GM10847 (cell line): ENCODE results near the gene DEXI.

Experiments
- POLR2A ChIP-seq: IDR thresholded peaks from 2 replicates; pipeline ENCODE4 v1.6.1; 2011; ENCODE audit not compliant: insufficient read length; ENCODE audit errors: extremely low read depth

DEXI gene

GRCh38 chr16:10976634-10977033, 34.4 kb upstream of the DEXI start:
- no peak for TF ChIP-seq POLR2A

GRCh38 chr16:10972819-10973464, 30.7 kb upstream of the DEXI start:
- no peak for TF ChIP-seq POLR2A

GRCh38 chr16:10972108-10972818, 30.0 kb upstream of the DEXI start:
- TF ChIP-seq POLR2A: no peak

GRCh38 chr16:10971560-10971961, 29.3 kb upstream of the DEXI start:
- TF ChIP-seq POLR2A: no peak

GRCh38 chr16:10970065-10970464, 27.8 kb upstream of the DEXI start:
- TF ChIP-seq POLR2A: no peak

- no peak for TF ChIP-seq POLR2A
Measured at GRCh38 chr16:10969615-10970014, 27.3 kb upstream of the DEXI start.

GRCh38 chr16:10968498-10968897, 26.2 kb upstream of the DEXI start:
- TF ChIP-seq POLR2A: no peak

GRCh38 chr16:10967986-10968385, 25.7 kb upstream of the DEXI start:
- no peak for TF ChIP-seq POLR2A

GRCh38 chr16:10966129-10966528, 23.9 kb upstream of the DEXI start:
- TF ChIP-seq POLR2A: no peak

- no peak for TF ChIP-seq POLR2A
Measured at GRCh38 chr16:10965440-10966061, 23.3 kb upstream of the DEXI start.

GRCh38 chr16:10964891-10965326, 22.6 kb upstream of the DEXI start:
- no peak for TF ChIP-seq POLR2A

- no peak for TF ChIP-seq POLR2A
Measured at GRCh38 chr16:10964039-10964890, 22.0 kb upstream of the DEXI start.

- TF ChIP-seq POLR2A: no peak
Measured at GRCh38 chr16:10961231-10961630, 19.0 kb upstream of the DEXI start.

GRCh38 chr16:10959161-10959560, 16.9 kb upstream of the DEXI start:
- no peak for TF ChIP-seq POLR2A

GRCh38 chr16:10957771-10958482, 15.7 kb upstream of the DEXI start:
- no peak for TF ChIP-seq POLR2A
